ENCODE measurements around the gene TMEM145. TPM values are rescaled to one million over a fixed set of nuclear protein-coding genes. Genes with fewer than 3 reads are reported as not detected.

TMEM145 gene
- polyA plus RNA-seq, 3 donors: not detected

- Histone ChIP-seq H3K9me3 (replicated peaks in 1 of 2; ENCODE audit: control insufficient read depth in 1 of 2, insufficient read depth in 1 of 2, low read length in 2 of 2) (no peaks in the 10 kb centered on the region), H2AFZ (ENCODE audit: insufficient read depth, low read depth, low read length, poor library complexity, severe bottlenecking) (peak overlapping the region; percentile 78), H3K4me2 (replicated peaks; ENCODE audit: extremely low read depth, low read length, poor library complexity, severe bottlenecking) (peak overlapping the region; percentile 92), H3K36me3 (replicated peaks in 1 of 2; ENCODE audit: control insufficient read depth in 1 of 2, insufficient read depth in 2 of 2, low read length in 2 of 2) (peaks cover 10% of the 10 kb centered on the region in 2 donors), H3K27ac (ENCODE audit: low read depth in 1 of 2, low read length in 2 of 2) (peak overlapping the region; percentile 90 to 99), H3K9ac (ENCODE audit: insufficient read depth, low read length, poor library complexity, severe bottlenecking) (peak overlapping the region; percentile 89), H3K27me3 (ENCODE audit: control insufficient read depth in 2 of 2, insufficient read depth in 2 of 2, low read length in 2 of 2) (no peaks in the 10 kb centered on the region), H3K79me2 (ENCODE audit: insufficient read depth, low read length) (peaks cover 34% of the 10 kb centered on the region), H4K20me1 (ENCODE audit: insufficient read depth, low read length) (peaks cover 3% of the 10 kb centered on the region), H3K4me1 (ENCODE audit: control insufficient read depth in 1 of 2, insufficient read depth in 2 of 2, low read length in 2 of 2) (peaks cover 30 to 35% of the 10 kb centered on the region in 2 donors), H3K4me3 (replicated peaks in 1 of 3; ENCODE audit: low read depth in 2 of 3, low read length in 3 of 3) (peak overlapping the region; percentile 44 to 84 (median 76))
- intact Hi-C loops (cut with micrococcal nuclease): loop anchor here (1.0 to 2.0 kb wide), 3 partner anchors 13 to 25 kb away; partner anchors contain the start of genes ERF (in 2 of the 2) and GSK3A (in 1 of the 2)
- H3K27me3 Mint-ChIP-seq (ENCODE audit: low read depth in 3 of 3): peaks cover under 1 to 2% (median 1%) of the 10 kb centered on the region in 3 donors
- no peak for DNase-seq
- peaks cover 0 to 2% (median 0%) of the 10 kb centered on the region in 7 donors for H3K9me3 Mint-ChIP-seq
- peaks cover 29% of the 10 kb centered on the region for H3K4me1 Mint-ChIP-seq
- peak overlapping the region in 1 of 2 donors; percentile 92 for H3K4me3 Mint-ChIP-seq
- H3K27ac Mint-ChIP-seq: peak overlapping the region in 1 of 7 donors; percentile 75
- H3K36me3 Mint-ChIP-seq: peaks cover 8 to 12% of the 10 kb centered on the region in 2 donors
- TF ChIP-seq, protein P1, sequence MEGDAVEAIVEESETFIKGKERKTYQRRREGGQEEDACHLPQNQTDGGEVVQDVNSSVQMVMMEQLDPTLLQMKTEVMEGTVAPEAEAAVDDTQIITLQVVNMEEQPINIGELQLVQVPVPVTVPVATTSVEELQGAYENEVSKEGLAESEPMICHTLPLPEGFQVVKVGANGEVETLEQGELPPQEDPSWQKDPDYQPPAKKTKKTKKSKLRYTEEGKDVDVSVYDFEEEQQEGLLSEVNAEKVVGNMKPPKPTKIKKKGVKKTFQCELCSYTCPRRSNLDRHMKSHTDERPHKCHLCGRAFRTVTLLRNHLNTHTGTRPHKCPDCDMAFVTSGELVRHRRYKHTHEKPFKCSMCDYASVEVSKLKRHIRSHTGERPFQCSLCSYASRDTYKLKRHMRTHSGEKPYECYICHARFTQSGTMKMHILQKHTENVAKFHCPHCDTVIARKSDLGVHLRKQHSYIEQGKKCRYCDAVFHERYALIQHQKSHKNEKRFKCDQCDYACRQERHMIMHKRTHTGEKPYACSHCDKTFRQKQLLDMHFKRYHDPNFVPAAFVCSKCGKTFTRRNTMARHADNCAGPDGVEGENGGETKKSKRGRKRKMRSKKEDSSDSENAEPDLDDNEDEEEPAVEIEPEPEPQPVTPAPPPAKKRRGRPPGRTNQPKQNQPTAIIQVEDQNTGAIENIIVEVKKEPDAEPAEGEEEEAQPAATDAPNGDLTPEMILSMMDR (IDR thresholded peaks at IDR 0.05): no peak
- WGBS (ENCODE audit: insufficient coverage): 6% methylated on average over 12 of the region's 13 CpGs
Measured at GRCh38 chr19:42267644-42268141, 45.4 kb upstream of the TMEM145 start.

- intact Hi-C loops (cut with micrococcal nuclease): loop anchor here (1.0 to 2.0 kb wide), 3 partner anchors 13 to 26 kb away; partner anchors contain the start of genes ERF (in 2 of the 2) and GSK3A (in 1 of the 2)
- peak; percentile 100 for DNase-seq
- H3K4me3 ChIP-seq (replicated peaks in 1 of 3; ENCODE audit: low read depth in 2 of 3, low read length in 3 of 3): peak overlapping the region; percentile 60 to 84 (median 76)
- Mint-ChIP-seq H3K36me3 (peaks cover 10 to 17% of the 10 kb centered on the region in 2 donors), H3K4me1 (peaks cover 29% of the 10 kb centered on the region), H3K27ac (peak overlapping the region in 1 of 7 donors; percentile 75), H3K27me3 (ENCODE audit: low read depth in 3 of 3) (peaks cover 0 to 1% (median 1%) of the 10 kb centered on the region in 3 donors), H3K4me3 (peak overlapping the region in 1 of 2 donors; percentile 92), H3K9me3 (peaks cover 0 to 2% (median 0%) of the 10 kb centered on the region in 7 donors)
- peaks cover 14 to 15% of the 10 kb centered on the region in 2 donors for H3K36me3 ChIP-seq (replicated peaks in 1 of 2; ENCODE audit: control insufficient read depth in 1 of 2, insufficient read depth in 2 of 2, low read length in 2 of 2)
- H4K20me1 ChIP-seq (ENCODE audit: insufficient read depth, low read length): peaks cover 8% of the 10 kb centered on the region
- peak overlapping the region; percentile 90 to 99 for H3K27ac ChIP-seq (ENCODE audit: low read depth in 1 of 2, low read length in 2 of 2)
- no peaks in the 10 kb centered on the region for H3K27me3 ChIP-seq (ENCODE audit: control insufficient read depth in 2 of 2, insufficient read depth in 2 of 2, low read length in 2 of 2)
- H2AFZ ChIP-seq (ENCODE audit: insufficient read depth, low read depth, low read length, poor library complexity, severe bottlenecking): peak overlapping the region; percentile 83
- 0% methylated on average over 34 of the region's 46 CpGs for WGBS (ENCODE audit: insufficient coverage)
- H3K9ac ChIP-seq (ENCODE audit: insufficient read depth, low read length, poor library complexity, severe bottlenecking): peak overlapping the region; percentile 89
- H3K79me2 ChIP-seq (ENCODE audit: insufficient read depth, low read length): peaks cover 39% of the 10 kb centered on the region
- no peaks in the 10 kb centered on the region for H3K9me3 ChIP-seq (replicated peaks in 1 of 2; ENCODE audit: control insufficient read depth in 1 of 2, insufficient read depth in 1 of 2, low read length in 2 of 2)
- peaks cover 30 to 35% of the 10 kb centered on the region in 2 donors for H3K4me1 ChIP-seq (ENCODE audit: control insufficient read depth in 1 of 2, insufficient read depth in 2 of 2, low read length in 2 of 2)
- TF ChIP-seq, protein P1 (IDR thresholded peaks at IDR 0.05): no peak
- peak overlapping the region; percentile 92 for H3K4me2 ChIP-seq (replicated peaks; ENCODE audit: extremely low read depth, low read length, poor library complexity, severe bottlenecking)
Measured at GRCh38 chr19:42268142-42268703, 44.9 kb upstream of the TMEM145 start.
